ENCODE data around the gene FFAR4.

DNA sequence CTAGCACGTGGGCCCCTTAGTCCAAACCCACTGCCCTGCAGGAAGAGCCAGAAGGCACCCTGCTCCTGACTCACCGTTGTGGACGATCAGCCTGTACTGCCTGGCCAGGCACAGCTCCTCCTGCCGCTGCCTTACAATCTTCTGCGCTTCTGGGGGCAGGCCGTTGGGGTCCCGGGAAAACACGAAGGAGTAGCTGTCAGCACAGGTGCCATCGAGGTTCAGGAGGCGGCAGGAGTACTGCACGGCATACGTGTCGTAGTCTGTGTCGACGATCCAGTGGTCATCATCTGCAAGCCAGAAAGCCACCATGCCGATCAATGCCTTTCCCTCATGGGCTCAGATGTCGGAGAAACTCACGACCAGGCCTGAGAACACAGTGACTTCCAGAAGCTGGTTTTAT is 27.3 kb downstream of the FFAR4 start:
- TF ChIP-seq, protein P1, sequence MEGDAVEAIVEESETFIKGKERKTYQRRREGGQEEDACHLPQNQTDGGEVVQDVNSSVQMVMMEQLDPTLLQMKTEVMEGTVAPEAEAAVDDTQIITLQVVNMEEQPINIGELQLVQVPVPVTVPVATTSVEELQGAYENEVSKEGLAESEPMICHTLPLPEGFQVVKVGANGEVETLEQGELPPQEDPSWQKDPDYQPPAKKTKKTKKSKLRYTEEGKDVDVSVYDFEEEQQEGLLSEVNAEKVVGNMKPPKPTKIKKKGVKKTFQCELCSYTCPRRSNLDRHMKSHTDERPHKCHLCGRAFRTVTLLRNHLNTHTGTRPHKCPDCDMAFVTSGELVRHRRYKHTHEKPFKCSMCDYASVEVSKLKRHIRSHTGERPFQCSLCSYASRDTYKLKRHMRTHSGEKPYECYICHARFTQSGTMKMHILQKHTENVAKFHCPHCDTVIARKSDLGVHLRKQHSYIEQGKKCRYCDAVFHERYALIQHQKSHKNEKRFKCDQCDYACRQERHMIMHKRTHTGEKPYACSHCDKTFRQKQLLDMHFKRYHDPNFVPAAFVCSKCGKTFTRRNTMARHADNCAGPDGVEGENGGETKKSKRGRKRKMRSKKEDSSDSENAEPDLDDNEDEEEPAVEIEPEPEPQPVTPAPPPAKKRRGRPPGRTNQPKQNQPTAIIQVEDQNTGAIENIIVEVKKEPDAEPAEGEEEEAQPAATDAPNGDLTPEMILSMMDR (conservative IDR thresholded peaks at IDR 0.05; ENCODE audit: low read depth, low read length): no peak
- TF ChIP-seq RAD21 (IDR thresholded peaks at IDR 0.05; ENCODE audit: low read length): no peak
- no peak for TF ChIP-seq POLR2A (IDR thresholded peaks at IDR 0.05; ENCODE audit: low read depth, low read length)
- TF ChIP-seq FOS (IDR thresholded peaks at IDR 0.05; ENCODE audit: low read depth, low read length): no peak
- TF ChIP-seq MAFK (IDR thresholded peaks at IDR 0.05; ENCODE audit: low read depth, low read length): no peak
- TF ChIP-seq MXI1 (IDR thresholded peaks at IDR 0.05; ENCODE audit: borderline replicate concordance, low read depth, low read length): no peak
- TF ChIP-seq RCOR1 (IDR thresholded peaks at IDR 0.05; ENCODE audit: insufficient replicate concordance, low read length): no peak
- TF ChIP-seq SMC3 (IDR thresholded peaks at IDR 0.05; ENCODE audit: low read depth, low read length): no peak
- TF ChIP-seq, protein P2, sequence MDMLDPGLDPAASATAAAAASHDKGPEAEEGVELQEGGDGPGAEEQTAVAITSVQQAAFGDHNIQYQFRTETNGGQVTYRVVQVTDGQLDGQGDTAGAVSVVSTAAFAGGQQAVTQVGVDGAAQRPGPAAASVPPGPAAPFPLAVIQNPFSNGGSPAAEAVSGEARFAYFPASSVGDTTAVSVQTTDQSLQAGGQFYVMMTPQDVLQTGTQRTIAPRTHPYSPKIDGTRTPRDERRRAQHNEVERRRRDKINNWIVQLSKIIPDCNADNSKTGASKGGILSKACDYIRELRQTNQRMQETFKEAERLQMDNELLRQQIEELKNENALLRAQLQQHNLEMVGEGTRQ (IDR thresholded peaks at IDR 0.05; ENCODE audit: low read depth, low read length): no peak
- no peak for TF ChIP-seq CEBPB (IDR thresholded peaks at IDR 0.05; ENCODE audit: low read depth, low read length)
- TF ChIP-seq, protein P3, sequence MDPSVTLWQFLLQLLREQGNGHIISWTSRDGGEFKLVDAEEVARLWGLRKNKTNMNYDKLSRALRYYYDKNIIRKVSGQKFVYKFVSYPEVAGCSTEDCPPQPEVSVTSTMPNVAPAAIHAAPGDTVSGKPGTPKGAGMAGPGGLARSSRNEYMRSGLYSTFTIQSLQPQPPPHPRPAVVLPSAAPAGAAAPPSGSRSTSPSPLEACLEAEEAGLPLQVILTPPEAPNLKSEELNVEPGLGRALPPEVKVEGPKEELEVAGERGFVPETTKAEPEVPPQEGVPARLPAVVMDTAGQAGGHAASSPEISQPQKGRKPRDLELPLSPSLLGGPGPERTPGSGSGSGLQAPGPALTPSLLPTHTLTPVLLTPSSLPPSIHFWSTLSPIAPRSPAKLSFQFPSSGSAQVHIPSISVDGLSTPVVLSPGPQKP (IDR thresholded peaks at IDR 0.05; ENCODE audit: borderline replicate concordance, low read depth, low read length): no peak
- no peak for TF ChIP-seq MAZ (IDR thresholded peaks at IDR 0.05; ENCODE audit: borderline replicate concordance, low read depth, low read length)
- no peak for TF ChIP-seq CHD1 (IDR thresholded peaks at IDR 0.05; ENCODE audit: low read depth, low read length)
